HG03354 (cell line): ENCODE measurements around the gene FANK1.
"Not testable (repeated sequence)": the region's sequence is repeated elsewhere in the genome, so short reads cannot be mapped to it uniquely, and the experiment has no call there.

Source experiments
- ATAC-seq: cut with Tn5 transposase; IDR thresholded peaks from one replicate; pipeline ENCODE4 v1.9.1; 2021; ENCODE audit warnings: mild to moderate bottlenecking; ENCODE audit not compliant: unreplicated experiment, poor library complexity, severe bottlenecking

The FANK1 gene

DNA sequence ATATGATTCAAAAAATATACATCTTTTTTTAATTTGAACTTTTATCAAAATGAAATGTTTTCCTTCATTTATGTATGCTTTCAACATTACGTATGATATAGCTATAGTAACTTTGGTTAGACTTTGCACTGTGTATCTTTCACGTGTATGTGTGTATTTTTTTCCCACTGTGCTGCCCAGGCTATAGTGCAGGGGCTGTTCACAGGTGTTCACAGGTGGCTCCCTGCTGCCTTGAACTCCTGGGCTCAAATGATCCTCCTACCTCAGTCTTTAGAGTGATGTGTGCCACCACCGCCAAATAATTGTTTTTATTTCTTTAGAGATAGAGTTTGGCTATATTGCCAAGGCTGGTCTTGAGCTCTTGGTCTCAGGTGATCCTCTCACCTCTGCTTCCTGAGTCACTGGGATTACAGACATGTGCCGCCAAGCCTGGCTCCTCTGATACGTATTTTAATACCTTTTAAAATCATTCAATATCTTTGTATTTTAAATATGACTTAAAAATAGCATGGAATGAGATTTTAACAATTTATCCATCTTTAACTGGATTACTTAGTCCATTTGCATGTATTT is 29.0 kb downstream of the FANK1 start:
- ATAC-seq = no peak

DNA sequence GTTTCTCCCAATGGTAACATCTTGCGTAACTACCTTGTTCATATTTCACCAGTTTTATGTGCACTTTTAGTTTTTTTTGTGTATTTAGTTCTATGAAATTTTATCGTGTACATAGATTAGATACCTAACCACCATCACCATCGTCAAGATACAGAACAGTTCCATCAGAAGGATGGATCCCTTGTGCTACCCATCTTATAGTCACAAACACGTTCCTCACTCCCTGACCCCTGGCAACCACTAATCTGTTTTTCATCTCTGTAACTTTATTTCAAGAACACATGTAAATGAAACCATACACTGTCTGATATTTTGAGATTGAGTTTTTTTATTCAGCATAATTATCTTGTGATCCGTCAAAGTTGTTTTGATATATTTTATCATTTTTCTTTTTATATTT is 29.9 kb downstream of the FANK1 start:
- ATAC-seq = no peak

DNA sequence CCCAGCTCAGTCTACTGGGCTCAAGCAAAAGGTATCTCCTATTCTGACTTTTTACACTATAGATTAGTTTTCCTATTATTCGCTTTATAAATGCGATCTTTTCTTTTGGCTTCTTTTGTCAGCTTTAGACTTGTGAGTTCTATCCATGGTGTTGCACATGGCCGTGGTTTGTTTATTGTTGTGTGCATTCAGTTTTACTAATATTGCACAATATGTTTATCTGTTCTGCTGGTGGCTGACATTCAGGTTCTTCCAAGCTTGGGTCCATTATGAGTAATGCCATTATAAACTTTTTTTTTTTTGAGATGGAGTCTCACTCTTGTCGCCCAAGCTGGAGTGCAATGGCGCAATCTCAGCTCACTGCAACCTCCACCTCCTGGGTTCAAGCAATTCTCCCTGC is 30.9 kb downstream of the FANK1 start:
- not testable (repeated sequence) for ATAC-seq

DNA sequence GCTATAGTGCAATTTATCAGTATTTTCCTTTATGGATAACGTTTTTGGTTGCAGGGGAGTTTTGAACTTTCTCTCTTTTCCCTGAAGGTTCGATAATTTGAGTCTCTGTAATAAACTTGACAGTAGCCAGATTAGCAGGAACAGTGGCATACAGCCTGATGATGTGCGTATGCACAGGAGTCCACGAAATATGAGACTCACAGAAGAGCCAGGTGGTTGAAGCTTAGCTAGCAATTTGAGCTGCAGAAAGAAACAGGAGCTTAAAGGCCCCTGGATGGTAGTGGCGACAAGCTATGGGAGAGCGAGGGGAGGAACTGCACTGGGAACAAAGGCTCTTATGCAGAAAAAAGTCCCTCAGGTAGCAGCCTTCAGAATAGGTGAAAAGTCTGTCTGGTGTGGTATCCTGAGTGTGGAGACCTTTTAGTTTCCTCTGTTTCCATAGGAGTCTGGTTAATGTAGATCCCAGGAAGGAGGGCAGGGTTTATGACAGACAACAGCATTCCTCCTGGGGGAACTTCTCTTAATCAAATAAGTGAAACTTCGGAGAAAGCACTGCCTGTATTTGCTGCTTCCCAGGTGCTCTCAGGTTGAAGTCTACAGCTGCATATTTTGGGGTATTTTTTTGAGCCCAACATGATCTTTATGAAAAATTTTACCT is 32.7 kb downstream of the FANK1 start:
- no peak for ATAC-seq

DNA sequence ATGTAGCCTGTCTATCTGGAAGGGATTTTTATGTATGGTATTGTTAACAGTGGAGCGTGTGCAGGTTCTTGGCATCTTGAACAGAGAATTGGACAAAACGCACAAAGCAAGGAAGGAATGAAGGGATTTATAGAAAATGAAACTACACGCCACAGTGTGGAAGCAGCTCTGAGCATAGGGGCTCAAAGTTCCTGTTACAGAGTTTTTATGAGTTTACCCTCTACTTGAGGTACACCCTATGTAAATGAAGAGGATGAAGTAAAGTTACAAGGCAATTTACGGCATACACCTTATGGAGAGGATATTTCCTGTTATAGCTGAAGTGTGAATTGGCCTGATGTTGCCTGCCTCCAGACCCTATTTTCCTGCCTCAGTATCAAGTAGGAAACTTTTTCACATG is 33.3 kb downstream of the FANK1 start:
- ATAC-seq = no peak

DNA sequence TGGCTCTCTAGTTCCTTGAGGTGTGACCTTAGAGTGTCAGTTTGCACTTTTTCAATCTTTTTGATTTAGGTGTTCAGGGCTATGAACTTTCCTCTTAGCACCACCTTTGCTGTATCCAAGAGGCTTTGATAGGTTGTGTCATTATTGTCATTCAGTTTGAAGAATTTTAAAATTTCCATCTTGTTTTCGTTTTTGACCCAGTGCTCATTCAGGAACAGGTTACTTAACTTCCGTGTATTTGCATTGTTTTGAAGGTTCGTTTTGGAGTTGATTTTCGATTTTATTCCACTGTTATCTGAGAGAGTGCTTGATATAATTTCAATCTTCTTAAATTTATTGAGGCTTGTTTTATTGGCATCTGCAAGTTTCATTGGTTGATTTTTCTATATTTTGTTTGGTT is 37.3 kb downstream of the FANK1 start:
- no peak for ATAC-seq

DNA sequence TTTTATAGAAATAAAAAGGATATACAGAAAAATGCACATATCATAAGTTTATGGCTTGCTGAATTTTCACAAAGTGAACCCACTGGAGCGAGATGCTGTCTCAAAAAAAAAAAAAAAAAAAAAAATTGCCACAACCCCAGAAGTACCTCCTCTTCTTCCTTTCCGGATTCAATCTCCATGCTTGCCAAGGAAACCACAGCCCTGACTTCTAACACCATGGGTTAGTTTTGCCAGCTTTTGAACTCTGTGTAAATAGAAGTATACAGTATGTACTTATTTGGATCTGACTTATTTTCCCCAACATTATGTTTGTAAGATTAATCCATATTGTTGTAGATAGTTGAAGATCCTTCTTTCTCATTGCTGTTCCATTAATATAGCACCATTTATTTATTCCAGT is 40.0 kb downstream of the FANK1 start:
- no peak for ATAC-seq

DNA sequence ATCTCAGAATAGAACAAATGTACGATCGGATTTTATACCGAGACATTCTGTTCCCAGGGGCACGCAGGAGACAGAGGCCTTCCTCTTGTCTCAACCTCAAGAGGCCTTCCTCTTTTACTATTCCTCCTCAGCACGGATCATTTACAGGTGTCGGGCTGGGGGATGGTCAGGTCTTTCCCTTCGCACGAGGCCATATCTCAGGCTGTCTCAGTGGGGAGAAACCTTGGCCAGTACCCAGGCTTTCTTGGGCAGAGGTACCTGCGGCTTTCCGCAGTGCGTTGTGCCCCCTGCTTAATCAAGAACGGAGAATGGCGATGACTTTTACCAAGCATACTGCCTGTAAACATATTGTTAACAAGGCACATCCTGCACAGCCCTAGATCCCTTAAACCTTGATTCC is 44.2 kb downstream of the FANK1 start:
- no peak for ATAC-seq

DNA sequence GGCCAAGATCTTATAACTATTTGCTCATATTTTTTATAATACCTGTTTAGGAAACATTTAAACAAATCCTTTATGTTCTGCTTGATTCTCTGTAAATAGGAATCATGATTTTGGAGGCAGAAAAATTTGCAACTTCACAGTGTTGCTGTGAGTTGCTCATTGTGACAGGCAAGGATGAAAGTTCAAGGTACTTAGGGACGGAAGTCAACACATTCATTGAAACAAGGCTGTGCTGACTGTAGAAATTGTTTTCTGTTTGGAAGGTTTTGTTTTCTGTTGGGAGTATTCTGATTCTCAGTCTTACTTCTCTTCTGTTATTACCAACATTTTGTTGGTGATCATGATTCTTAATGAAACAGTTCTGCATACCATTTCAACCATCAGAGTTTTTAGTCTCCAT is 54.9 kb downstream of the FANK1 start:
- ATAC-seq = no peak

DNA sequence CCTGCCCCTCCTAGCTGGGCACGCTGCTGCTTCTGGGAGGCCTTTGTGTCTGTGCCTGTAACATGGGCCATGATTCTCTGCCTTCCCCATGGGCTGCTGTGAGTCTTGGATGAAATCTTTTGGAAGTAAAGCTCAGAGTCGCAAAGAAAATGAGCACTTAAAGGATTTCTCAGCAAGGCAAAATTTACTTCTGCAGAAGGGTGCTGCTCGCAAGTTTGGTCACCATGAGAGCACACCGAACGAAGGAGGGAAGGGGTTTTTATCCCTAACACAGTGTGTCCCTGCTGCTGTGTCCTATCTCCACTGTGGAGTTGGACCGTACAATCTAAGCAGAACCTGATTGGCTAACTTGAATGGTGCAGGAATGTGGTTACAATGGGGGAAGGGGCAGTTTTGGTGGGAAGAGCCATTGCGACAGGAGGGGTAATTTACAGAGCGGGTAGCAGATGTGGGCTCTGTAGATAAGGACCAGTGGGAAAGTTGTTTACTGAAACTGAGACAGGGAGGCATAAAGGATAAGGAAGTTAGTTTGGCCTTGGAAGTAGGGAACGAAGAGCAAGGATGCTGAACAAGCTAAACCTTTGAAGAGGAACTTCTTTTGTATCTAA is 57.5 kb downstream of the FANK1 start:
- no peak for ATAC-seq

DNA sequence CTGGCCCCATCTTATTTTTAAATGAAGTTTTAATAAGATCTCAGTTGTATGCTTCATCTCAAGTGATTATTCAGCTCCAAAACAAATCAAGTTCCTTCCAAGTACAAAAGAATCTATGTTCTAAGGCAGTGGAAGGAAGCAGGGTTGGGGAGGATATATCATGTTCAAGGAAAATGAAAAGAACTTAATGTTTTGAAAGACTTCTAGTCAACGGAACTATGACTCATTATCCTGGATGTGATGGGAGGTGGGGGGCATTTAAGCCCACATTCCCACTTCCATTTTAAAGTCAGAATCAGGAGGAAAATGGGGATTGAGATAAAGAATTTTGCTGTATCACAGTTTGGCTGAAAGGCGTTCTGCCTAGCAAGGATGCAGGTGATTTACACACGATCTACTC is 59.4 kb downstream of the FANK1 start:
- ATAC-seq = no peak

DNA sequence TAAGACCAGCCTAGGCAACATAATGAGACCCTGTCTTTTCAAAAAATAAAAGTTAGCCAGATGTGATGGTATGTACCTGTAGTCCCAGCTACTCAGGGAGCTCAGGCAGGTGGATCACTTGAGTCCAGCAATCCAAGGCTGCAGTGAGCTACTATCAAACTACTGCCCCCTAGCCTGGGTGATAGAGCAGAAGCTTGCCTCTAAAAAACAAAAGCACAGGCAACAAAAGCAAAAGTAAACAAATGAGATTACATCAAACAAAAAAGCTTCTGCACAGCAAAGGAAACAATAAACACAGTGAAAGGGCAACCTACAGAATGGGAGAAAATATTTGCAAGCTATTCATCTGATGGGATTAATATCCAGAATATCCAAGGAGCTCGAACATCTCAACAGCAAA is 65.4 kb downstream of the FANK1 start:
- ATAC-seq = no peak

DNA sequence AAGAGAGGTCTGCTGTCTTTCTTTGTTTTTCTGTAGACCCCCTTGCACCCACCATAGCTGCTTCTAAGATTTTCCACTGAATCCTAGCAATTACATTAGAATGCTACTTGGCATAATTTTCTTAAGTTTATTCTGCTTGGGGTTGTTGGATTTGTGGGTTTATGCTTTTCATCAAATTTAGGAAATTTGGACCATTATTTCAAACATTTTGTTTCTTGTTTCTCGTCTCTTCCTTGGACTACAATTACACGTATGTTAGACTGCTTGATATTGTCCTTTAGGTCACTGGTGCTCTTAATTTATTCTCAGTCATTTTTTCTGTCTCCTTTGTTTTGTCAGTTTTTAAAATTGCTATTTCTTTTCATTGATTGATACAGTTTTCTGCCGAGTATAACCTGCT is 65.8 kb downstream of the FANK1 start:
- ATAC-seq = no peak

DNA sequence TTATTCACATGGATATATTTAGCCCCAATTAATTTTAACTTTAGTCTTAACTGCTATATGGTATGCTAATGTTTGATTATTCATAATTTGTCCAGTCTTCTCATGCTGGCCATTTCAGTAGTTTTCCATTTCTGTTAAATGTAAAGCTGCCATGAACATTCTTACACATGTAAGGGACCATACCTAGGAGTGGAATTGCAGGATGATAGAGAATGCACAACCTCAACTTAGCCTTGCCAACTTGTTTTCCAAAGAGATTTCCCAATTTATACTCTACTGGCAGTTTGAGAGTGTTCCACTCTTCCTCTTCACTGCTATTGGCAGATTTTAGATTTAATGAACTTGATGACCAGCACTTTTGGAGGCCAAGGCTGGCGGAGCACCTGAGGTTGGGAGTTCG is 68.2 kb downstream of the FANK1 start:
- ATAC-seq = no peak

DNA sequence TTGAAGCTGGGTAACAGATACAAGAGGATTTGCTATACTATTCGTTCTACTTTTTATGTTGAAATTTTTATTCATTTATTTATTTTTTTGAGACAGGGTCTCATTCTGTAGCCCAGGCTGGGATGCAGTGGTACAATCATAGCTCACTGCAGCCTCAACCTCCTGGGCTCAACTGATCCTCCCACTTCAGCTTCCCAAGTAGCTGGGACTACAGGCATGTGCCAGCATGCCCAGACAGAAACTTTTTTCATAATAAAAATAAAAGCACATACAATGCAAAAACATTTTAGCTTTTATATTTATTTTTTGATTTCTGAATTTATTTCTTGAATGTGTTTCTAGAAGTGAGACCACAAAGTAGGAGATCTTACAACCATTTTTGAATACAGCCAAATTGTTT is 71.2 kb downstream of the FANK1 start:
- ATAC-seq = no peak

DNA sequence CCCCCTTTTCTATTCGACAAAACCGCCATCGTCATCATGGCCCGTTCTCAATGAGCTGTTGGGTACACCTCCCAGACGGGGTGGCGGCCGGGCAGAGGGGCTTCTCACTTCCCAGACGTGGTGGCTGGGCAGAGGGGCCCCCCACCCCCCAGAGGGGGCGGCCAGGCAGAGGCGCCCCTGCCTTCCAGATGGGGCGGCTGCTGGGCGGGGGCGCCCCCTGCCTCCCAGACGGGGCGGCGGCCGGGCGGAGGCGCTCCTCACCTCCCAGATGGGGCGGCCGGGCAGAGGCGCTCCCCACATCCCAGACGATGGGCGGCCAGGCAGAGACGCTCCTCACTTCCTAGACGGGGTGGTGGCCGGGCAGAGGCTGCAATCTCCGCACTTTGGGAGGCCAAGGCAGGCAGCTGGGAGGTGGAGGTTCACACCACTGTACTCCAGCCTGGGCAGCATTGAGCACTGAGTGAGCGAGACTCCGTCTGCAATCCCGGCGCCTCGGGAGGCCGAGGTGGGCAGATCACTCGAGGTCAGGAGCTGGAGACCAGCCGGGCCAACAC is 73.8 kb downstream of the FANK1 start:
- not testable (repeated sequence) for ATAC-seq

DNA sequence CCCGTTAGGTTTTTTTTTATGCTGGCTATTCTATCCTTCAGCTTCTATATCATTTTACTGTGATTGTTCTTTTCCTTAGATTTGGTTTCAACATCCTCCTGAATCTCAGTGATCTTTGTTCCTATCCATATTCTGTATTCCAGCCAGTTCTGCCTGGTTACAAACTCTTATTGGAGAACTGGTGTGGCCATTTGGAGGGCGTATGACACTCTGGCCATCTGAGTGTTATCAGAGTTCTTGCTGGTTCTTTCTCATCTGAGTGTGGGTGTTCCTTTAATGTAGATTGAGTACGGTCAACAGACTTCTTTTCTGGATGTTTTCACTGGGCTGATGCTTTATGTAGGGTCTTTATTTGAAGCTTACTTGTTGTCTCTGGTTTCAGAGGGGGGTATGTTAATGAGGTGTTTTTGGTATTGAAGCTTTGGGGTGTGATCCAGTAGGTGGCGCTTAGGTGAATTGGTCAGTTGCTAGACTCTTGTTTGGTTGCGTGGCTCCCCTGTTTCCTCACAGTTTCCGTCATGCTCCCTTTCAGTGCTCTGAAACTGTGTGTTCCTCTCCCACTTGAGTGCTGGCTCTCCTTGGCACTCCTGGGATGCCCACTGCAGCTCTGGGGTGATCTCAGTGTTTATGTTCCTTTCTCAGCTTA is 80.7 kb downstream of the FANK1 start:
- no peak for ATAC-seq

DNA sequence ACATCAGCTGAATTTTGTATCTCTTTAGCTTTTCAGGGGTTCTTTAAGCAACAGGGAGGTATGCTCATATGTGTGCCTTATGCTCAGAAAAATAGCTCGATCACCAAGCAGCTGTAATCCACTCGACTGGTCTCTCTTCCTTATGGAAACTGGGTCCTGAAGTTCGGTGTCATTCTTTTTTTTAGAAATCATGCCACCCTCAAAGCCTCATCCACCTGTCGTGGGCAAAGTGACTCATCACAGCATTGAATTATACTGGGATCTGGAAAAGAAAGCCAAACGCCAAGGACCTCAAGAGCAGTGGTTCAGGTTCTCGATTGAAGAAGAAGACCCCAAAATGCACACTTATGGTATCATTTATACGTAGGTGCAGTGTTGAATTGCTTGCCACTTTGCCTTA is 83.6 kb downstream of the FANK1 start:
- ATAC-seq = no peak

DNA sequence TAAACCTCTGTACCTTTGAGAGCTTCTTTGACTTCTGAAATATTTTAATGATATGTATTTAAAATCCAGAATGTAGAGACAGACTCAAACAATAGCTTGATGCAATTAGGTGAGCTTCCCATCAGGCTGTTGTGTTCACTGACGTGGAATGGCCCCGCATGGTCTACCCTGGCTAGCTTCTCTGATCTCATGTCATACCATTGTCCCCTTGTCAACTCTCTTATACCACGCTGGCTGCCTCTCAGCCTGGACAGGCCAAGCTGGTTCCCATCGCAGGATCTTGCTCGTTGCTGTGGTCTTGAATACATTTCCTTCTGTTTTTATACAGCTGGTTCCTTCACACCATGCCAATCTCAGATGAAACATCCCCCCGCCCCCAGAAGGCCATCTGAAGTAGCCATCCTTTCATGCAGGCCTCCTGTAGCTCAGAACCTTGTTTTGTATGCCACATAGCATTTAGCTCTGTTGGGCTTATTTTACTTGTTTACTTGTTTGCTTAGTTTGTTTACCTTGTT is 84.2 kb downstream of the FANK1 start:
- no peak for ATAC-seq

DNA sequence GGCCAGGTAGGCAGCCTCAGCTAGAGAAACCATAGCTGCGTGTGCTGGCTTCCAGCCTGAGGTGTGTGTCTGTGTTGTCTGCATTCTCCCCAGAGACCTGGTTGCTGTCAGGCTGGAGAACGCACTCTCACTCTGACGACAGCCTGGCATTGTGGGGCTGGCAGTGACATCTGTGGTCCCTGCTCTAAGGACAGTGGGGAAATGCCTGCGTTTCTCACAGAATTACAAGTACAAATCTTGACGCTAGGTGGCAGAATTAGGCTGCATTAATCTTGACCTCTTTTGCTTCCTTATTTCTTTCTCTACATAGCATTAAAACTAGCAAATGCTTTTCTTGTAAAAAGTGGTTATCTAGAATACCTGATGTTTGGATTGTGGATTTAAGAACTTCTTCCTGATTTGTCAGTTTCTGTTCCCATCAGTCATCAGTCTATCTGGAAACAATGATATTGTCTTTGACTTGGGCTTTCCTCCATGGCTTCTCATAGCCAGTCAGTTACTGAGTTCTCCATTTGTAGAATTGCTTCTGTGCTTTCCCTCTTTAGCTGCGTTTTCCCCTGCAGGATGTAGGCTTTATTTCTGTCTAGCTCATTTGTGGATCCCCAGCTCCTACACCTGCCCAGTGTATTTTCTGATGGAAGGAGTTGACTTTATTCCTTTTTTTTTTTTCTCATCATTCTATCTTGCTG is 86.0 kb downstream of the FANK1 start:
- peak; percentile 81 for ATAC-seq
